ENCODE data around the gene ZBTB7C.

ZBTB7C gene

DNA sequence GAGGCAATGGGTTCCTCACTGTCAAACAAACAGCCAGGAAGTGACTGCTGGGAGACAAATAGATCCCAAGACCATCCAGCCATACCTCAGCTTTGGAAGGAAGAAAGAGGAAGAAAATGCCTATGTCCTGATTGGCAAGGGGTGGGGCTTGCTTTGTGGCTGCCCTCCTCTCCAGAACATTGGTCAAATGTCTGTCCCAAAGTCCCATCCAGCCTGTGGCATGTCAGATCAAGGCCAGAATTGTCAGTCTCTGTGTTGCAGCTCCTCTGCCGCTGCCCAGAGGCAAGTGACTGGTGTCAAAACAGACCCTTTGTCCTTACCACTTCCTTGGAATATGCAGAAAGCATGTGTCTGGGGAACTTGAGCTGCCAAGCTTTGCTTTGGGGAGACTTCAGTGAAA, 415.8 kb downstream of the ZBTB7C start:
- no peak for DNase-seq (ENCODE audit: low spot score)

DNA sequence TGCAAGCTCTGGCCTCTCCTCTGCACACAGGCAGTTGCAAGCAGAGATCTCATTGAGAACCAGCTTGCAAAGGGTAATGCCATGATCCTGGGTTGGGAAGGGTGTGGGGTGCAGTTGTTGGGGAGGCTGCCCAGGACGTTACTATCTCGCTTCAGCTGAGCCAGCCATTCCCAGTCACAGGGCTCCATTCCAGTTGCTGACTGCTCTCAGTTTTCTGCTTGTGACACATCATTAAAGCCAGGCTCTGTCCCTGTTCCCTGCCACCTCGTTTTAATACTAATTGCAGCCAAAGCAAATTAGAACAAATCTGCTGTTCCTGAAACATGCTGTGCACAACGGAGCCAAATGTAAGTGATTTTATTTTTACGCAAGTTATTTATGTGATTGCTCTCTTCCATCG, 416.2 kb downstream of the ZBTB7C start:
- DNase-seq (ENCODE audit: low spot score) = no peak

- DNase-seq (ENCODE audit: low spot score) = no peak
Measured at GRCh38 chr18:47992266-47992665, 416.9 kb downstream of the ZBTB7C start.

- DNase-seq (ENCODE audit: low spot score) = no peak
Measured at GRCh38 chr18:47990981-47991380, 418.2 kb downstream of the ZBTB7C start.

- no peak for DNase-seq (ENCODE audit: low spot score)
Measured at GRCh38 chr18:47987388-47987699, 421.8 kb downstream of the ZBTB7C start.

DNA sequence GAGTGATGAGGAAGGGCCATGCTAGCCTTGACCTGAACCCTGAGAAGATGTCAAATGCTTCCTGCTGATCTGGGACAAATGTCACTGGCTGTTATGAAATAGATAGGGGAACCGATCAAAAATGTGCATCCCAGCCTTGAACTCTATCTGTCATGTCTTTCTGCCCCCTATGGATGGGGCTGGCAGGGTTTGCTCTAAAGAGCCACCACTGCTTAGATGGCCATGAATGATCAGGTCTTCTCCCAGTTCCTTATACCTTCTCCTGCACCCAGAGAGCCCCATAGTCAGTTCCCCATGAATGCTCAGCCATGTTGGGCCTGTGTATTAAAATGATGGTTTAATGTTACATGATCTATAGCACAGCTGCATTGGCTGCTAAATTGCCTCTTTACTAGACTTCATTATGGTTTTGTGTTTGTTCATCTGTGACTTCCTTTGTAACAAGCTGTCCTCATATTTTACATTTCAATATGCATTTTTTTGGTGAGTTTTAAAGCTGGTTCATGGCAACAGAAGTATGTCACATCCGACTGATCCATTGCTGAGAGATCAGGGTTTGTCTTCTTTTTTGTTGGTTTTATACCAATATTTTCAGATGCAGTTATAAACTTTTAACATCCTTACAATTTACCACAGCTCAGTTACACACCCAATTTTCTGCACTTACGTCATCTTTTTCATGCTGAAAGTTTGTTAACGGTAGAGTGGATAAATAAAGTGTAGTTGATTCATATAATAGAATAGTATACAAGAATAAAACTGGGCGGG, 422.4 kb downstream of the ZBTB7C start:
- no peak for DNase-seq (ENCODE audit: low spot score)

GRCh38 chr18:47985866-47986265, 423.3 kb downstream of the ZBTB7C start:
- DNase-seq (ENCODE audit: low spot score) = no peak

- DNase-seq (ENCODE audit: low spot score) = no peak
Measured at GRCh38 chr18:47984991-47985390, 424.2 kb downstream of the ZBTB7C start.

DNA sequence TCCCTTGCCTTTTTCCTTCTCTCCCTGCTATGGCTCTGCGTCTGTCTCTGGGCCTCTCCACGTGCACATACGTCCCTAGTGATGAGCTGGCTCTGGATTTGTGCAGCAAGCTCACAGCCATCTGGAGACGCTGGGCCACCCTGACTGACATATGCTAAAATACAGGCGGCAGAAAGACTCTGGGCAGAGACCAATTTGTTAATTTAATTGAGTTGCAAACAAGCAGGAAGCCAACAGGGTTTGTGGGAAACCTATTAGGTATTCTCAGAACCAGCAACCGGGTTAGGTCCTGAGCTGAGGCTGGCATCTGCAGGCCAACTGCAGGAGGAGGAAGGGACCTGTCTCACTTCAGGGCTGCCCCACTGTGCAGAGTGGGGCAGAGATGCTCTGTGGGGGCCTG, 425.2 kb downstream of the ZBTB7C start:
- DNase-seq (ENCODE audit: low spot score) = no peak

DNA sequence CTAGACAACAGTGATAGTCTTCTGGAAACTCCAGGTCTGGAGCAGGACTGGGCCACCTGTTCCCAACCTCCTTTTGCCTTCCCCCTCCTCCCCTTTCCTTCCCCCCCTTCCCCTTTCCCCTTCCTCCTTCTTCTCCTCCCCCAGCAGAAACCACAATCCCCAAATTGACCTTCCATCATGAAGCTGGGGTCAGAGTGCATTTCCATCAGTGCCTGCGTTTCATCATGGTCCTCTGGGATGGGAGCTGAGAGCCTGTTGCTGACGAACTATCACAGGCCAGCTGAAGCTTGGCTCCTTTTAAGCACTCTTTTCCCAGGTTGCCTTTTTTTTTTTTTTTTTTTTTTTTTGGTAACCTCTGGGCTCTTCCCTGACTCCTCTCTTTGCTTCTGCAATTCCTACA, 426.1 kb downstream of the ZBTB7C start:
- DNase-seq (ENCODE audit: low spot score) = no peak

GRCh38 chr18:47981830-47982229, 427.4 kb downstream of the ZBTB7C start:
- no peak for DNase-seq (ENCODE audit: low spot score)

- DNase-seq (ENCODE audit: low spot score) = no peak
Measured at GRCh38 chr18:47981320-47981719, 427.9 kb downstream of the ZBTB7C start.

- DNase-seq (ENCODE audit: low spot score) = no peak
Measured at GRCh38 chr18:47979611-47980200, 429.5 kb downstream of the ZBTB7C start.

DNA sequence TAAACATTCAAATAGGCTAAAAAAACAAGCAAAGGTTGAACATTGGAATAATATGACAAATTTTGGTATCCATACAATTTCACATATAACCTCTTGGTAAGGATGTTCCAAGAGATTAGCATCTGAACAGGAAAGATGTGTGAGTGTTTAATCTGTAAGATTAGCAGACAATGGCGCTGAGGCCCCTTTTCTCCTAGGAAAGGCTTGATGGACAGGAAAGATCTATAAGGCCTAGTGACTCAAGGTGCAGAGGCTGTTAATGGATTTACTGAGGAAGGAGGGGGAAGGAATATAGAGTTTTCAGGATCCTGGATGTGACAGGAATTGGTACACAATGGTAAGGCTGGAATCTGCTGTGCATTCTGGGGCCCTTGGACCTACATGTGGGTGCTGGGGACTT, 430.6 kb downstream of the ZBTB7C start:
- no peak for DNase-seq (ENCODE audit: low spot score)

GRCh38 chr18:47978141-47978540, 431.0 kb downstream of the ZBTB7C start:
- DNase-seq (ENCODE audit: low spot score) = no peak

Measured in RKO (cell line).